Vagina (tissue), 2 donors: Measurements from ENCODE around the gene GTPBP1.

Experiments
- CTCF ChIP-seq, 3 experiments: fragments of 450-650 bp in 2 of 3; fragments of 200-600 bp in 1 of 3; sonication (generic) in 1 of 3; IDR thresholded peaks; one replicate each; pipeline ENCODE4 v1.5.1; 2017 to 2019; ENCODE audit warnings: antibody characterized with exemption in 3 of 3, mild to moderate bottlenecking in 2 of 3, moderate library complexity in 2 of 3
- POLR2AphosphoS5 ChIP-seq, 2 donors: sonication (generic); formaldehyde crosslinking; IDR thresholded peaks; one replicate each; pipeline ENCODE4 v1.9.0; 2017; ENCODE audit warnings: antibody characterized with exemption in 2 of 2, mild to moderate bottlenecking in 2 of 2, low read depth in 1 of 2; ENCODE audit not compliant: insufficient read depth in 1 of 2

GRCh38 chr22:38718414-38718813, 12.7 kb downstream of the GTPBP1 start:
- peak in 2 of 3 experiments; percentile 24 to 55 for TF ChIP-seq CTCF (IDR thresholded peaks at IDR 0.05)
- peak in 1 of 2 donors; percentile 24 for TF ChIP-seq POLR2AphosphoS5 (IDR thresholded peaks at IDR 0.05; ENCODE audit: insufficient read depth in 1 of 2, low read depth in 1 of 2)
